ENCODE measurements around the gene ITGAL.
"Not testable (repeated sequence)": the region's sequence is repeated elsewhere in the genome, so short reads cannot be mapped to it uniquely, and the experiment has no call there.

ITGAL gene

DNA sequence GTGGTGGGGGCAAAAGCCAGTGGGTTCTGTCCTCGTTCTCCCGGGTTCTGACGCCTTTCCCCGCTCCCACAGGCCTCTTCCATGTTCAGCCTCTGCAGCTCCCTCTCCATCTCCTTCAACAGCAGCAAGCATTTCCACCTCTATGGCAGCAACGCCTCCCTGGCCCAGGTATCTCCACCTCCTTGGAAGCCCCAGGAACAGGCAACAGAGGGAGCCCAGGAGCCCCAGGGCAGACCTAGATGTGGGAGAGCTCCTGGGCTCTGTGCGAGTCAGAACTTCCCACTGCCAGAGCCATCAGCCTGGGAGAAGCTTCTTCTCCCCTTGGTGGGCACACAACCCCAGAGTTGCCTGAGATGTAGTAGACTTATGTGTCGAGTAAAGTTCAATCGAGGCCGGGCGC is 46.0 kb downstream of the ITGAL start:
- Histone ChIP-seq H3K27me3 (replicated peaks) (no peaks in the 10 kb centered on the region), H3K36me3 (replicated peaks) (no peaks in the 10 kb centered on the region), H3K4me3 (ENCODE audit: low read depth, low read length) (no peak overlapping the region), H3K27ac (no peak overlapping the region)
- TF ChIP-seq, protein P1, sequence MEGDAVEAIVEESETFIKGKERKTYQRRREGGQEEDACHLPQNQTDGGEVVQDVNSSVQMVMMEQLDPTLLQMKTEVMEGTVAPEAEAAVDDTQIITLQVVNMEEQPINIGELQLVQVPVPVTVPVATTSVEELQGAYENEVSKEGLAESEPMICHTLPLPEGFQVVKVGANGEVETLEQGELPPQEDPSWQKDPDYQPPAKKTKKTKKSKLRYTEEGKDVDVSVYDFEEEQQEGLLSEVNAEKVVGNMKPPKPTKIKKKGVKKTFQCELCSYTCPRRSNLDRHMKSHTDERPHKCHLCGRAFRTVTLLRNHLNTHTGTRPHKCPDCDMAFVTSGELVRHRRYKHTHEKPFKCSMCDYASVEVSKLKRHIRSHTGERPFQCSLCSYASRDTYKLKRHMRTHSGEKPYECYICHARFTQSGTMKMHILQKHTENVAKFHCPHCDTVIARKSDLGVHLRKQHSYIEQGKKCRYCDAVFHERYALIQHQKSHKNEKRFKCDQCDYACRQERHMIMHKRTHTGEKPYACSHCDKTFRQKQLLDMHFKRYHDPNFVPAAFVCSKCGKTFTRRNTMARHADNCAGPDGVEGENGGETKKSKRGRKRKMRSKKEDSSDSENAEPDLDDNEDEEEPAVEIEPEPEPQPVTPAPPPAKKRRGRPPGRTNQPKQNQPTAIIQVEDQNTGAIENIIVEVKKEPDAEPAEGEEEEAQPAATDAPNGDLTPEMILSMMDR (IDR thresholded peaks at IDR 0.05; ENCODE audit: low read depth, low read length, missing control alignments): no peak
- no peak for DNase-seq
- in situ Hi-C loops (cut with HindIII; ENCODE audit: low pct_ligation_motif_present, low sequenced_read_pairs): no loop called here

DNA sequence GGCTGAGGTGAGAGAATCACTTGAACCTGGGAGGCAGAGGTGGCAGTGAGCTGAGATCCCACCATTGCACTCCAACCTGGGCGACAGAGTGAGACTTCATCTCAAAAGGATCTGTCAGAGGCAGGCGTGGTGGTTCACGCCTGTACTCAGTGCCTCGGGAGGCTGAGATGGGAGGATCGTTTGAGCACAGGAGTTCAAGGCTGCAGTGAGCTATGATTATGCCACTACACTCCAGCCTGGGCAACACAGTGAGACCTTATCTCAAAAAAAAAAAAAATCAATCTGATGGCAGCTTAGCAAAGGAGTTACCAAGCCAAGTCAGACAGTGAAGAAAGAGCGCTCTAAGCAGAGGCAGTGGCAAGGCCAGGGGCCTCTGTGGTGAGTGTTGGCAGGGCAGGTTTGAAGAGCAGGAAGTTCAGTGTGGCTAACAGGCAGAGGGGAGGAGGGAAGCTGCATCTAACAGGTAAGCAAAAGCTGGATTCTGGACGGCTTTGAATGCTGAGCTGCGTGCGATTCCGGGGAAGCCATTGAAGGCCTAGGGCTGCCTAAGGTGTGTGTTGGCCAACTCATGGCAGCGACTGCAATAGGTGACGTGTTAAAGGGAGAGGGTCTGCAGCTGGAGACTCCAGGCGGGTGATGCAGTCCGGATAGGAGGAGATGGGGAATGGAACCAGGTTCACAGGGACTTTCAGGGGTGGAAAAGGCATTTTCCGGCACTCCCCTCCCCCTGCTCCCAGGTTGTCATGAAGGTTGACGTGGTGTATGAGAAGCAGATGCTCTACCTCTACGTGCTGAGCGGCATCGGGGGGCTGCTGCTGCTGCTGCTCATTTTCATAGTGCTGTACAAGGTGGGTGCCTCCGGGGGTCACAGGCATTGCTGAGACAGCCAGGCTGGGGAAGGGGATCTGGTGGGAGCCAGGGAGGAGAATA is 46.8 kb downstream of the ITGAL start:
- DNase-seq: no peak
- TF ChIP-seq, protein P1 (IDR thresholded peaks at IDR 0.05; ENCODE audit: low read depth, low read length, missing control alignments): no peak
- in situ Hi-C loops (cut with HindIII; ENCODE audit: low pct_ligation_motif_present, low sequenced_read_pairs): no loop called here
- no peaks in the 10 kb centered on the region for H3K27me3 ChIP-seq (replicated peaks)
- H3K27ac ChIP-seq: no peak overlapping the region
- peaks cover 1% of the 10 kb centered on the region for H3K36me3 ChIP-seq (replicated peaks)
- no peak overlapping the region for H3K4me3 ChIP-seq (ENCODE audit: low read depth, low read length)

DNA sequence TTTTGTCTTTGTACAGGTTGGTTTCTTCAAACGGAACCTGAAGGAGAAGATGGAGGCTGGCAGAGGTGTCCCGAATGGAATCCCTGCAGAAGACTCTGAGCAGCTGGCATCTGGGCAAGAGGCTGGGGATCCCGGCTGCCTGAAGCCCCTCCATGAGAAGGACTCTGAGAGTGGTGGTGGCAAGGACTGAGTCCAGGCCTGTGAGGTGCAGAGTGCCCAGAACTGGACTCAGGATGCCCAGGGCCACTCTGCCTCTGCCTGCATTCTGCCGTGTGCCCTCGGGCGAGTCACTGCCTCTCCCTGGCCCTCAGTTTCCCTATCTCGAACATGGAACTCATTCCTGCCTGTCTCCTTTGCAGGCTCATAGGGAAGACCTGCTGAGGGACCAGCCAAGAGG is 48.9 kb downstream of the ITGAL start:
- TF ChIP-seq, protein P1 (IDR thresholded peaks at IDR 0.05; ENCODE audit: low read depth, low read length, missing control alignments): no peak
- no peak for DNase-seq
- Histone ChIP-seq H3K27me3 (replicated peaks) (no peaks in the 10 kb centered on the region), H3K36me3 (replicated peaks) (peaks cover 4% of the 10 kb centered on the region), H3K27ac (no peak overlapping the region), H3K4me3 (ENCODE audit: low read depth, low read length) (no peak overlapping the region)
- in situ Hi-C loops (cut with HindIII; ENCODE audit: low pct_ligation_motif_present, low sequenced_read_pairs): no loop called here

DNA sequence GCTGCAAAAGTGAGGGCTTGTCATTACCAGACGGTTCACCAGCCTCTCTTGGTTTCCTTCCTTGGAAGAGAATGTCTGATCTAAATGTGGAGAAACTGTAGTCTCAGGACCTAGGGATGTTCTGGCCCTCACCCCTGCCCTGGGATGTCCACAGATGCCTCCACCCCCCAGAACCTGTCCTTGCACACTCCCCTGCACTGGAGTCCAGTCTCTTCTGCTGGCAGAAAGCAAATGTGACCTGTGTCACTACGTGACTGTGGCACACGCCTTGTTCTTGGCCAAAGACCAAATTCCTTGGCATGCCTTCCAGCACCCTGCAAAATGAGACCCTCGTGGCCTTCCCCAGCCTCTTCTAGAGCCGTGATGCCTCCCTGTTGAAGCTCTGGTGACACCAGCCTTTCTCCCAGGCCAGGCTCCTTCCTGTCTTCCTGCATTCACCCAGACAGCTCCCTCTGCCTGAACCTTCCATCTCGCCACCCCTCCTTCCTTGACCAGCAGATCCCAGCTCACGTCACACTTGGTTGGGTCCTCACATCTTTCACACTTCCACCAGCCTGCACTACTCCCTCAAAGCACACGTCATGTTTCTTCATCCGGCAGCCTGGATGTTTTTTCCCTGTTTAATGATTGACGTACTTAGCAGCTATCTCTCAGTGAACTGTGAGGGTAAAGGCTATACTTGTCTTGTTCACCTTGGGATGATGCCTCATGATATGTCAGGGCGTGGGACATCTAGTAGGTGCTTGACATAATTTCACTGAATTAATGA is 49.5 kb downstream of the ITGAL start:
- H3K27me3 ChIP-seq (replicated peaks): no peaks in the 10 kb centered on the region
- no peak overlapping the region for H3K27ac ChIP-seq
- in situ Hi-C loops (cut with HindIII; ENCODE audit: low pct_ligation_motif_present, low sequenced_read_pairs): no loop called here
- no peak overlapping the region for H3K4me3 ChIP-seq (ENCODE audit: low read depth, low read length)
- TF ChIP-seq, protein P1 (IDR thresholded peaks at IDR 0.05; ENCODE audit: low read depth, low read length, missing control alignments): no peak
- H3K36me3 ChIP-seq (replicated peaks): peaks cover 4% of the 10 kb centered on the region
- no peak for DNase-seq

DNA sequence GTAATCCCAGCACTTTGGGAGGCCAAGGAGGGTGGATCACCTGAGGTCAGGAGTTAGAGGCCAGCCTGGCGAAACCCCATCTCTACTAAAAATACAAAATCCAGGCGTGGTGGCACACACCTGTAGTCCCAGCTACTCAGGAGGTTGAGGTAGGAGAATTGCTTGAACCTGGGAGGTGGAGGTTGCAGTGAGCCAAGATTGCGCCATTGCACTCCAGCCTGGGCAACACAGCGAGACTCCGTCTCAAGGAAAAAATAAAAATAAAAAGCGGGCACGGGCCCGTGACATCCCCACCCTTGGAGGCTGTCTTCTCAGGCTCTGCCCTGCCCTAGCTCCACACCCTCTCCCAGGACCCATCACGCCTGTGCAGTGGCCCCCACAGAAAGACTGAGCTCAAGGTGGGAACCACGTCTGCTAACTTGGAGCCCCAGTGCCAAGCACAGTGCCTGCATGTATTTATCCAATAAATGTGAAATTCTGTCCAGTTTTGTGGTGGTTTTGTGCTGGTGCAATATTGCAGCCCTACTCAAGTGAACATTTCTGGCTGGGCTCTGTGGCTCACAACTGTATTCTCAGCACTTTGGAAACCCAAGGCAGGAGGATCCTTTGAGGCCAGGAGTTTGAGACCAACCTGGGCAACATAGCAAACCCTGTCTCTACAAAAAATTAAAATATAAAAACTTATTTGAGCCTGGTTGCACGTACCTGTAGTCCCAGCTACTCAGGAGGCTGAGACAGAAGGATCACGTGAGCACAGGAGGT is 50.3 kb downstream of the ITGAL start:
- DNase-seq; in situ Hi-C loops (cut with HindIII; ENCODE audit: low pct_ligation_motif_present, low sequenced_read_pairs): not testable (repeated sequence)

More for the DNA sequence above, 50.3 kb downstream of the ITGAL start:
- H3K27ac ChIP-seq; H3K4me3 ChIP-seq (ENCODE audit: low read depth, low read length); H3K36me3 ChIP-seq (replicated peaks); H3K27me3 ChIP-seq (replicated peaks): not testable (repeated sequence)

All from brain microvascular endothelial cell (primary cell).